Measurements from ENCODE around the gene SNPH. TPM values are rescaled to one million over a fixed set of nuclear protein-coding genes. Genes with fewer than 3 reads are reported as not detected.
A peak's percentile ranks its signal among the peaks of the same experiment; 100 is the strongest.

The SNPH gene
- total and polyA plus RNA-seq, 2 of the 8 experiments (the other 6 are each of a cell fraction or from before 2014, with no cell fraction given) = 0.98 to 4.9 TPM

DNA sequence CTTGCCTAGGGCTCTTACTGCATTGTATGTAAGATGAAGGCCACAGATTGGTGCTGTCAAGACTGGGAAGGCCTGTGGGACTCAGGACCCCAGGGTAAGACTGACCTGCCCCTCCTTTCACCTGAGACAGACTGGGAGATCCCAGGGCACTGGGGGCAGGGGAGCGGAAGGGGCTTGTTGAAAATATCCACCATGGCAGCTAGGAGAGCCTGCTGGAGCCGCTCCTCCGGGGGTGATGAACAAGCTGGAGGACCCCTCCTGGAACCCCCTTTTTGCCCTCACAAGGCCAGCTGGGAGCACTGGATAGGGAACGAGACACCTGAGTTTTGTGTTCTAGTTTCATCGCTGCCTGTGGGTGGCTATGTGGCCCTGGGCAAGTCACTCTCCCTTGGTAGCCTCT lies 72.0 kb downstream of the SNPH start:
- no peaks in the 10 kb centered on the region for H3K9me3 ChIP-seq (ENCODE audit: insufficient read depth in 2 of 2, low read depth in 1 of 2, low read length in 1 of 2)
- H3K4me3 ChIP-seq (ENCODE audit: extremely low read depth in 1 of 4, insufficient read depth in 2 of 4, low read depth in 3 of 4, low read length in 4 of 4) = no peak overlapping the region
- H3K79me2 ChIP-seq (ENCODE audit: control insufficient read depth in 1 of 2, insufficient read depth in 2 of 2, low read length in 2 of 2) = no peaks in the 10 kb centered on the region
- H4K91ac ChIP-seq (replicated peaks; ENCODE audit: insufficient read length, low read length) = no peak overlapping the region
- H3K36me3 ChIP-seq (ENCODE audit: control insufficient read depth in 2 of 4, insufficient read depth in 4 of 4, low read length in 3 of 4) = no peaks in the 10 kb centered on the region
- H3K4ac ChIP-seq (replicated peaks; ENCODE audit: insufficient read length, low read depth, low read length) = no peak overlapping the region
- H3K4me1 ChIP-seq (replicated peaks in 1 of 4; ENCODE audit: control insufficient read depth in 3 of 4, insufficient read depth in 4 of 4, low read length in 3 of 4) = peaks cover 0 to 2% (median 0%) of the 10 kb centered on the region in 4 experiments; a peak in 3 of 7 replicates
- no peak for FAIRE-seq
- no peak overlapping the region for H3K27ac ChIP-seq (ENCODE audit: low read depth, low read length)
- no peak overlapping the region for H2BK20ac ChIP-seq (ENCODE audit: low read length)
- no peak overlapping the region for H3K14ac ChIP-seq (ENCODE audit: insufficient read length)
- no peak overlapping the region for H3K56ac ChIP-seq (replicated peaks; ENCODE audit: insufficient read length, low read depth, low read length)
- POLR2A ChIA-PET (ENCODE audit: partially characterized antibody) = interaction anchor here (0.7 to 3.2 kb wide), 3 partner anchors 10 to 57 kb away, joined by 3 to 27 read pairs (median 3); partner anchors contain the start of gene SDCBP2
- no peaks in the 10 kb centered on the region for H3K23me2 ChIP-seq (ENCODE audit: low read depth, low read length)
- no peak overlapping the region for H2AK5ac ChIP-seq (ENCODE audit: low read depth, low read length)
- H2AFZ ChIP-seq (ENCODE audit: low read length) = no peak overlapping the region
- no peak overlapping the region for H4K8ac ChIP-seq (ENCODE audit: extremely low read depth, insufficient read depth, low read length)
- no peak overlapping the region for H2BK5ac ChIP-seq (ENCODE audit: low read depth, low read length)
- H3K27me3 ChIP-seq (replicated peaks in 1 of 4; ENCODE audit: control insufficient read depth in 3 of 4, extremely low read depth in 1 of 4, insufficient read depth in 3 of 4, low read length in 3 of 4) = no peaks in the 10 kb centered on the region
- DNase-seq (ENCODE audit: low read depth in 1 of 2, low spot score in 2 of 2) = peak in 1 of 2 experiments; percentile 41
- H2BK120ac ChIP-seq (replicated peaks; ENCODE audit: low read depth, low read length) = no peak overlapping the region
- no peak overlapping the region for H3K4me2 ChIP-seq (ENCODE audit: insufficient read depth in 1 of 2, low read depth in 2 of 2, low read length in 2 of 2)
- no peak overlapping the region for H3K23ac ChIP-seq (ENCODE audit: insufficient read length)
- H3K9ac ChIP-seq (replicated peaks in 1 of 4; ENCODE audit: extremely low read depth in 1 of 4, low read depth in 3 of 4, low read length in 3 of 4) = no peak overlapping the region
- no peak overlapping the region for H2BK15ac ChIP-seq (ENCODE audit: low read length)
- H4K20me1 ChIP-seq (replicated peaks in 1 of 2; ENCODE audit: control insufficient read depth in 1 of 2, insufficient read depth in 2 of 2, low read length in 2 of 2) = peaks cover 7 to 22% of the 10 kb centered on the region in 2 experiments
- WGBS, 2 experiments (ENCODE audit: extremely low coverage in 1 of 2, insufficient coverage in 1 of 2, insufficient read length in 1 of 2, insufficient replicate concordance in 2 of 2, low coverage in 1 of 2, low lambda C conversion rate in 2 of 2, missing lambda C conversion rate in 1 of 2) = 93% methylated on average over 5 of the region's 5 CpGs; no CpG with 5 or more reads in 1 of the 2 experiments
- H2BK12ac ChIP-seq (ENCODE audit: low read depth, low read length) = no peak overlapping the region
- no peak overlapping the region for H3K18ac ChIP-seq (ENCODE audit: extremely low read depth, low read length)
- H3K79me1 ChIP-seq (ENCODE audit: low read depth, low read length) = no peaks in the 10 kb centered on the region
- H4K5ac ChIP-seq (ENCODE audit: insufficient read length, low read depth, low read length) = no peak overlapping the region
- CTCF ChIA-PET (ENCODE audit: partially characterized antibody) = interaction anchor here (0.9 kb wide), 1 partner anchor 22 kb away, joined by 3 read pairs; no protein-coding TSS in a partner anchor

All from H1 (cell line).